Psoas muscle (tissue), 8 donors: ENCODE data around the gene SLC25A46. TPM values are rescaled to one million over a fixed set of nuclear protein-coding genes. Genes with fewer than 3 reads are reported as not detected.

ENCODE experiments used
- ATAC-seq, 4 donors: fragments of 200-7000 bp; cut with Tn5 transposase; one replicate each; pipeline ENCODE4 v1.9.1; 2020; ENCODE audit warnings: moderate library complexity in 3 of 4, mild to moderate bottlenecking in 2 of 4
- DNase-seq, 2 donors: peaks; one replicate each; pipeline ENCODE4 v3.0.0-alpha.2; 2020
- H3K27ac ChIP-seq: fragments of 200-600 bp; one replicate; pipeline ENCODE4 v1.8.0; 2022
- H3K27me3 ChIP-seq, 3 donors: fragments of 200-600 bp in 1 of 3; one replicate each; pipeline versions ENCODE4 v1.6.1 to v1.8.0; 2013 to 2022; ENCODE audit warnings: low read length in 2 of 3, mild to moderate bottlenecking in 2 of 3, moderate library complexity in 1 of 3; ENCODE audit not compliant: insufficient read depth in 3 of 3
- H3K36me3 ChIP-seq, 2 donors: fragments of 200-600 bp in 1 of 2; one replicate each; pipeline versions ENCODE4 v1.6.1 to v1.8.0; 2013 to 2022; ENCODE audit warnings: low read depth in 1 of 2, mild to moderate bottlenecking in 1 of 2, moderate library complexity in 1 of 2; ENCODE audit not compliant: insufficient read depth in 1 of 2
- H3K4me1 ChIP-seq: fragments of 200-600 bp; one replicate; pipeline ENCODE4 v1.8.0; 2022
- H3K4me3 ChIP-seq: fragments of 200-600 bp; one replicate; pipeline ENCODE4 v1.8.0; 2022; ENCODE audit warnings: mild to moderate bottlenecking
- H3K9me3 ChIP-seq: fragments of 200-600 bp; one replicate; pipeline ENCODE4 v1.8.0; 2022
- WGBS, 3 donors: extraction: QIAGEN DNeasy Blood & Tissue Kit; methylation state at CpG; one replicate each; pipeline versions ENCODE4 v1.1.6 to v1.1.7; 2013; 5-methylcytosine and 5-hydroxymethylcytosine counted together
- intact Hi-C, 2 donors: fragments of 100-400 bp; cut with DNase I; formaldehyde crosslinking; loops; one replicate each; pipeline versions ENCODE4 v1.11.0 to v1.14.2; 2022
- polyA plus RNA-seq, 3 donors: library from polyadenylated mRNA; stranded (reverse); fragments of 200-250 nt; gene quantifications; one replicate each; pipeline ENCODE4 v1.2.3, GENCODE V29; 2013
- total RNA-seq, 4 donors: library from RNA; stranded (reverse); fragmentation: NEBNext Ultra II Directional in 2 of 4; extraction: Animal tissue kit (Norgen Biotek cat#: 25700) in 2 of 4; gene quantifications; one replicate each; pipeline versions ENCODE4 v1.2.1 to v1.2.4, GENCODE V29; 2021 to 2023
- TF ChIP-seq, protein P1 (sequence below): fragments of 200-600 bp; IDR thresholded peaks from one replicate; pipeline ENCODE4 v1.8.0; 2022; ENCODE audit warnings: antibody characterized with exemption
- donor health status: healthy with polysubstance abuse.
- donor health status: DM: no; HTN: no; CAD: no; lungs with moderate emphysema.
- donor health status: Bipolar disorder and iron deficiency.
- donor health status: healthy.
- donor health status: DM: yes; HTN: yes; CAD: no.
- donor health status: DM: no; HTN: no; CAD: no.
- donor health status: DM: no; HTN: no; CAD: no.
- donor health status: DM: yes; HTN: yes; CAD: no.

The SLC25A46 gene
- total and polyA plus RNA-seq, 7 donors: 26.6 to 91.9 (median 60.6) TPM

- Histone ChIP-seq H3K36me3 (no peaks in the 10 kb centered on the region), H3K4me3 (no peak overlapping the region), H3K9me3 (no peaks in the 10 kb centered on the region), H3K27me3 (no peaks in the 10 kb centered on the region), H3K4me1 (no peaks in the 10 kb centered on the region), H3K27ac (no peak overlapping the region)
- 55 to 64% (median 60%) methylated on average over 2 of the region's 2 CpGs for WGBS, 3 donors
- ATAC-seq (no peak), DNase-seq (no peak)
- TF ChIP-seq, protein P1, sequence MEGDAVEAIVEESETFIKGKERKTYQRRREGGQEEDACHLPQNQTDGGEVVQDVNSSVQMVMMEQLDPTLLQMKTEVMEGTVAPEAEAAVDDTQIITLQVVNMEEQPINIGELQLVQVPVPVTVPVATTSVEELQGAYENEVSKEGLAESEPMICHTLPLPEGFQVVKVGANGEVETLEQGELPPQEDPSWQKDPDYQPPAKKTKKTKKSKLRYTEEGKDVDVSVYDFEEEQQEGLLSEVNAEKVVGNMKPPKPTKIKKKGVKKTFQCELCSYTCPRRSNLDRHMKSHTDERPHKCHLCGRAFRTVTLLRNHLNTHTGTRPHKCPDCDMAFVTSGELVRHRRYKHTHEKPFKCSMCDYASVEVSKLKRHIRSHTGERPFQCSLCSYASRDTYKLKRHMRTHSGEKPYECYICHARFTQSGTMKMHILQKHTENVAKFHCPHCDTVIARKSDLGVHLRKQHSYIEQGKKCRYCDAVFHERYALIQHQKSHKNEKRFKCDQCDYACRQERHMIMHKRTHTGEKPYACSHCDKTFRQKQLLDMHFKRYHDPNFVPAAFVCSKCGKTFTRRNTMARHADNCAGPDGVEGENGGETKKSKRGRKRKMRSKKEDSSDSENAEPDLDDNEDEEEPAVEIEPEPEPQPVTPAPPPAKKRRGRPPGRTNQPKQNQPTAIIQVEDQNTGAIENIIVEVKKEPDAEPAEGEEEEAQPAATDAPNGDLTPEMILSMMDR: no peak
- intact Hi-C loops: no loop called here
Observed at GRCh38 chr5:110703481-110703880, 35.3 kb upstream of the SLC25A46 start.

GRCh38 chr5:110705349-110705748 lies 33.5 kb upstream of the SLC25A46 start:
- intact Hi-C loops: no loop called here
- Histone ChIP-seq H3K9me3 (no peaks in the 10 kb centered on the region), H3K27ac (no peak overlapping the region), H3K27me3 (no peaks in the 10 kb centered on the region), H3K4me3 (no peak overlapping the region), H3K4me1 (no peaks in the 10 kb centered on the region), H3K36me3 (no peaks in the 10 kb centered on the region)
- no peak for ATAC-seq
- TF ChIP-seq, protein P1: no peak
- DNase-seq: no peak

DNA sequence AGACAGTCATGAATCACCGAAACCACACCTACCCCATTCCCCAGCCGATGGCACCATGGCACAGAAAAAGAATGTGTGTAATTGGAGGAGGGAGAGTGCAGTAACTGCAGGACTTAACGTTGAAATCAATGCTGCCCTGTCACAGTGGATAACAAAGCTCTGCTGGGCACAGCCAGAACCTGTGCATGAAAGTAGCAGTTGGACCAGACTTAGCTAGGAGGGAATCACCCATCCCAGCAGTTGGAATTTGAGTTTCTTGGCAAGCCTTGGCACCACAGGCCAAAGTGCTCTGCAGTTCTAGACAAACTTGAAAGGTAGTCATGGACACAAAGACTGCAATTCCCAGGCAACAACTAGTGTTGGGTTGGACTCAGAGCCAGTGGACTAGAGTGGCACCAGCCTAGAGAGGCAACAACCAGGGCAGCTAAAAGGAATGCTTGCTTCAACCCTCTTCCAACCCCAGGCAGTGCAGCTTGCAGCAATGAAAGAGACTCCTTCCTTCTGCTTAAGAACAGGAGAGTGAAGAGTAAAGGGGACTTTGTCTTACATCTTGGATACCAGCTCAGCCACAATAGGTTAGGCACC lies 31.5 kb upstream of the SLC25A46 start:
- no peak for DNase-seq
- no peak overlapping the region for H3K27ac ChIP-seq
- H3K4me1 ChIP-seq: no peaks in the 10 kb centered on the region
- H3K4me3 ChIP-seq: no peak overlapping the region
- TF ChIP-seq, protein P1: no peak
- no peaks in the 10 kb centered on the region for H3K27me3 ChIP-seq
- WGBS, 3 donors: 39 to 52% (median 44%) methylated on average over 3 of the region's 3 CpGs
- no peak for ATAC-seq
- no peaks in the 10 kb centered on the region for H3K9me3 ChIP-seq
- intact Hi-C loops: no loop called here
- no peaks in the 10 kb centered on the region for H3K36me3 ChIP-seq

DNA sequence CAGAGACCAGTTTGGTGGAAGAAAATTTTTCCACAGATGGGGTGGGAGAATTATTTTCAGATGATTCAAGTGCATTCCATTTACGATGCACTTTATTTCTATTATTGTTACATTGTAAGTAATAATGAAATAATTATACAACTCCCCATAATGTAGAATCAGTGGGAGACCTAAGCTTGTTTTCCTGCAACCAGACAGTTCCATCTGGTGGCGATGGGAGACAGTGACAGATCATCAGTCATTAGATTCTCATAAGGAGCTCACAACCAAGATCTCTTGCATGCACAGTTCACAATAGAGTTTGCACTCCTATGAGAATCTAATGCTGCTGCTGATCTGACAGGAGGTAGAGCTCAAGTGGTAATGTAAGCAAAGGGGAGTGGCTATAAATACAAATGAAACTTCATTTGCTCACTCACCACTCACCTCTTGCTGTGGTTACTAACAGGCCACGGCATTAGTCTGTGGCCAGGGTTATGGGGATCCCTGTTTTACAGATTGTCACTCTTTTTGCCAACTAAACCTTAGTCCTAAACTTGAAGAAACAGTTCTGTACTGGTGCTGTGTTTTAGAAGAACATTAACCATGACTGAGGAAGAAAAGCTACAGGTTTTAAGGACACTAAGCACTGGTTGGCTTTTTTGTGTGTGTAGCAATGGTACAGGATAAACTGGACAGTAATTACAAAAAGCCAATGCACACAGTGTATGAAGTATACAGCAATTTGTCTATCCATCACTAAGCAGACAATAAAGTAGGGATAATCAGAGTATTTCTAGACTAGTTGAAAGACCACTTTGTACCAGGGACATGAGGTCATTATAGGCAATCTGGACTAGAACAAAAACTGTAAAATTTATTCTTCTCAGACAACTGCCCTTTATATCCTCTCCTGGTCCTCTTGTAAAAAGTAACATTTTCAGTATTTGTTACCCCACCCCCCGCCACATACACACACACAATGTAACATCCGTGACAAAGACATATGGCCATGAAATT lies 22.3 kb upstream of the SLC25A46 start:
- no peak for DNase-seq
- Histone ChIP-seq H3K4me1 (no peaks in the 10 kb centered on the region), H3K4me3 (no peak overlapping the region), H3K36me3 (no peaks in the 10 kb centered on the region), H3K9me3 (no peaks in the 10 kb centered on the region), H3K27me3 (no peaks in the 10 kb centered on the region), H3K27ac (no peak overlapping the region)
- WGBS, 3 donors: 64 to 85% (median 84%) methylated on average over 5 of the region's 5 CpGs
- TF ChIP-seq, protein P1: no peak
- intact Hi-C loops: no loop called here
- no peak for ATAC-seq
